DOHH2 (cell line): Measurements from ENCODE around the gene KRTAP12-4.

ENCODE experiments used
- H3F3A ChIP-seq: fragments of 200-600 bp; sonication (generic), shearing (Covaris generic); 2 replicates; pipeline ENCODE4 v1.6.0; 2016; ENCODE audit warnings: antibody characterized with exemption, mild to moderate bottlenecking; ENCODE audit not compliant: control insufficient read depth, insufficient read depth
- H3K27ac ChIP-seq: fragments of 200-600 bp; sonication (generic); 2 replicates; pipeline ENCODE4 v1.5.1; 2014; ENCODE audit warnings: low read depth, mild to moderate bottlenecking, low read length, moderate library complexity
- H3K27me3 ChIP-seq: fragments of 200-600 bp; sonication (generic); 2 replicates; pipeline ENCODE4 v1.6.1; 2014; ENCODE audit warnings: mild to moderate bottlenecking, low read length, mixed read lengths; ENCODE audit not compliant: control insufficient read depth
- H3K36me3 ChIP-seq: fragments of 200-600 bp; sonication (generic); 2 replicates; pipeline ENCODE4 v1.6.1; 2014; ENCODE audit warnings: mild to moderate bottlenecking, low read length, moderate library complexity, mixed read lengths; ENCODE audit not compliant: control insufficient read depth
- H3K4me1 ChIP-seq: fragments of 200-600 bp; sonication (generic); 2 replicates; pipeline ENCODE4 v1.6.1; 2014; ENCODE audit warnings: mild to moderate bottlenecking, low read length, mixed read lengths; ENCODE audit not compliant: control insufficient read depth
- H3K4me2 ChIP-seq: fragments of 200-600 bp; sonication (generic); 2 replicates; pipeline ENCODE4 v1.6.0; 2014; ENCODE audit warnings: mild to moderate bottlenecking, low read length, moderate library complexity
- H3K4me3 ChIP-seq: fragments of 200-600 bp; sonication (generic); 2 replicates; pipeline ENCODE4 v1.5.1; 2014; ENCODE audit warnings: mild to moderate bottlenecking, low read length, mixed read lengths
- H3K79me2 ChIP-seq: fragments of 200-600 bp; sonication (generic); 2 replicates; pipeline ENCODE4 v1.6.1; 2014; ENCODE audit warnings: mild to moderate bottlenecking, low read length, mixed read lengths; ENCODE audit not compliant: control insufficient read depth
- H3K9me2 ChIP-seq: fragments of 200-600 bp; sonication (generic); replicated peaks from 2 replicates; pipeline ENCODE4 v1.6.1; 2014; ENCODE audit warnings: mild to moderate bottlenecking, low read length, mixed read lengths; ENCODE audit not compliant: control insufficient read depth
- H3K9me3 ChIP-seq: fragments of 200-600 bp; sonication (generic); 2 replicates; pipeline ENCODE4 v1.6.1; 2014; ENCODE audit warnings: antibody characterized with exemption, low read length, mixed read lengths; ENCODE audit not compliant: control insufficient read depth, insufficient read depth
- H4K20me1 ChIP-seq: fragments of 200-600 bp; sonication (generic); 2 replicates; pipeline ENCODE4 v1.6.0; 2014; ENCODE audit warnings: low read depth, mild to moderate bottlenecking, antibody characterized with exemption, low read length, moderate library complexity; ENCODE audit not compliant: control insufficient read depth, insufficient read depth
- EZH2phosphoT487 ChIP-seq: fragments of 200-600 bp; sonication (generic); IDR thresholded peaks from 2 replicates; pipeline ENCODE4 v1.6.1; 2017; ENCODE audit warnings: borderline replicate concordance, mild to moderate bottlenecking, antibody characterized with exemption, low read length, moderate library complexity, mixed read lengths
- TF ChIP-seq, protein P1 (sequence below): fragments of 200-600 bp; sonication (generic); IDR thresholded peaks from one replicate; pipeline ENCODE4 v1.5.1; 2014; ENCODE audit warnings: antibody characterized with exemption, mild to moderate bottlenecking, low read depth, low read length; ENCODE audit not compliant: poor library complexity, severe bottlenecking

KRTAP12-4 gene

DNA sequence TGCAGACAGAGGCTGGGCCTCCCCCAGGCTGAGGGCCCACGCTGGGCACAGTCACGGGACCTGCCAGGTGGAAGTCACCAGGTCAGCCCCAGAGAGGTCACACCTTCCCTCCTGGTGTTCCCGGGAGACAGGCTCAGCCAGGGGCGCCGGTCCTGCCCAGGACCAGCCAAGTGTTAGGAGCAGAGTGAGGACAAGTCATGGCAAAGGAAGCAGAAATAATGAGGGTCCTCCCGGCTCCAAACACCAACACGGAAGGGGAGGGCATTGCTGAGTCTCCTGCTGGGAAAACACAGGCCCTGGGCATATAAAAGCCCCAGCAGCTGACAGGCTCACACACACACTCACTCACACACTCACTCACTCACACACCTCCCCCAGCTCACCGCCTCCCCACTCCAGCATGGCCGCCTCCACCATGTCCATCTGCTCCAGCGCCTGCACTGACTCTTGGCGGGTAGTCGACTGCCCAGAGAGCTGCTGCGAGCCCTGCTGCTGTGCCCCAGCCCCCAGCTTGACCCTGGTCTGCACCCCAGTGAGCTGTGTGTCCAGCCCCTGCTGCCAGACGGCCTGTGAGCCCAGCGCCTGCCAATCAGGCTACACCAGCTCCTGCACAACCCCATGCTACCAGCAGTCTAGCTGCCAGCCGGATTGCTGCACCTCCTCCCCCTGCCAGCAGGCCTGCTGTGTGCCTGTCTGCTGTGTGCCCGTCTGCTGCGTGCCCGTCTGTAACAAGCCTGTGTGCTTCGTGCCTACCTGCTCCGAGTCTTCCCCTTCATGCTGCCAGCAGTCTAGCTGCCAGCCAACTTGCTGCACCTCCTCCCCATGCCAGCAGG lies 17.2 kb downstream of the KRTAP12-4 start, which contains the start of gene KRTAP10-10:
TSS of gene KRTAP10-10 (plus strand) at position 339 of the 833 bp plus-strand sequence. CDS start at position 401, 62 bp downstream.
- Histone ChIP-seq H3K79me2 (no peaks in the 10 kb centered on the region), H3K4me1 (no peaks in the 10 kb centered on the region), H3F3A (no peaks in the 10 kb centered on the region), H3K36me3 (no peaks in the 10 kb centered on the region), H3K27me3 (no peaks in the 10 kb centered on the region), H3K27ac (no peak within 1 kb of the TSS), H3K9me3 (peaks cover 2% of the 10 kb centered on the region; the same call in 1 of the 2 replicates), H4K20me1 (no peaks in the 10 kb centered on the region), H3K4me3 (no peak within 1 kb of the TSS), H3K9me2 (no peaks in the 10 kb centered on the region), H3K4me2 (no peak within 1 kb of the TSS)
- TF ChIP-seq, protein P1, sequence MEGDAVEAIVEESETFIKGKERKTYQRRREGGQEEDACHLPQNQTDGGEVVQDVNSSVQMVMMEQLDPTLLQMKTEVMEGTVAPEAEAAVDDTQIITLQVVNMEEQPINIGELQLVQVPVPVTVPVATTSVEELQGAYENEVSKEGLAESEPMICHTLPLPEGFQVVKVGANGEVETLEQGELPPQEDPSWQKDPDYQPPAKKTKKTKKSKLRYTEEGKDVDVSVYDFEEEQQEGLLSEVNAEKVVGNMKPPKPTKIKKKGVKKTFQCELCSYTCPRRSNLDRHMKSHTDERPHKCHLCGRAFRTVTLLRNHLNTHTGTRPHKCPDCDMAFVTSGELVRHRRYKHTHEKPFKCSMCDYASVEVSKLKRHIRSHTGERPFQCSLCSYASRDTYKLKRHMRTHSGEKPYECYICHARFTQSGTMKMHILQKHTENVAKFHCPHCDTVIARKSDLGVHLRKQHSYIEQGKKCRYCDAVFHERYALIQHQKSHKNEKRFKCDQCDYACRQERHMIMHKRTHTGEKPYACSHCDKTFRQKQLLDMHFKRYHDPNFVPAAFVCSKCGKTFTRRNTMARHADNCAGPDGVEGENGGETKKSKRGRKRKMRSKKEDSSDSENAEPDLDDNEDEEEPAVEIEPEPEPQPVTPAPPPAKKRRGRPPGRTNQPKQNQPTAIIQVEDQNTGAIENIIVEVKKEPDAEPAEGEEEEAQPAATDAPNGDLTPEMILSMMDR, result no peak
- TF ChIP-seq EZH2phosphoT487, result no peak

DNA sequence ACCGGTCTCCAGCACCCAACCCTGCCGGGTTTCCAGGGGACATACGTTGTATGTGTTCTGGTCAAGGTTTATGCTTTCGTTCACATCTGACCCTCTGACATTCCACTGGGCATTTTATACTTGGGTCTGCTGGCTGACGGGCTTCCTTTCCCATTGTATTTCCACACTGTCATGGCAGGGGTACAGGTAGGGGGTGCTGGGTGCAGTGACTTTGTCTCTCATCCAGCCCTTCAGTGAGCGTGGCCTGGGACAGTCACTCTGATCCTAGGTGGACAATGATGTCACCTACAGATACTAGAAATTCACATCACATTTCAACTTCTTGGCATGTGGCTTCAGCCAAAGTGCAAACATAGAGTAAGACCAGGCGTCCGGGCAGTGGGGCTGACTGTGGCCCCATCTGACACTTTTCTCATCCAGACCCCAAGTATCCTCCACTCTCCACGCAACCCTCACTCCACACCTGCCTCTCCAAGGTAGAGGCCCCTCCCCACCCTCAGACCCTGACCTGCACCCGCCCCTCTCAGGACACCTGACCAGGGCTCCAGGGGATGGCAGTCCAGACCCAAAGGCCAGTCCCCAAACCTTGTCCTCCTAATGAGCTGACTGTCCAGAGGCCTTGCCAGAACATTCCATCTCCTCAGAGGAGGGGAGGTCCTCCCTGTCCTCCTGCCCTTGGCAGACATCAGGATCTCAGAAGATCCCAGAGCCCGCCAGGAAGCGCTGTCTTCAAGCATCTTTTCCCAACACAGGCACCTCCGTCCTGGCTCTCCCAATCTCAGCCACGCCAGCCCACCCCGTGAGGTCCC lies 18.0 kb downstream of the KRTAP12-4 start:
- no peaks in the 10 kb centered on the region for H3K79me2 ChIP-seq
- H3K4me3 ChIP-seq, result no peak overlapping the region
- no peaks in the 10 kb centered on the region for H3F3A ChIP-seq
- no peaks in the 10 kb centered on the region for H3K9me2 ChIP-seq
- no peaks in the 10 kb centered on the region for H3K4me1 ChIP-seq
- no peaks in the 10 kb centered on the region for H3K36me3 ChIP-seq
- H4K20me1 ChIP-seq, result no peaks in the 10 kb centered on the region
- no peak overlapping the region for H3K27ac ChIP-seq
- TF ChIP-seq, protein P1, result no peak
- TF ChIP-seq EZH2phosphoT487, result no peak
- no peak overlapping the region for H3K4me2 ChIP-seq
- H3K27me3 ChIP-seq, result no peaks in the 10 kb centered on the region
- peaks cover 5% of the 10 kb centered on the region; the same call in 1 of the 2 replicates for H3K9me3 ChIP-seq

DNA sequence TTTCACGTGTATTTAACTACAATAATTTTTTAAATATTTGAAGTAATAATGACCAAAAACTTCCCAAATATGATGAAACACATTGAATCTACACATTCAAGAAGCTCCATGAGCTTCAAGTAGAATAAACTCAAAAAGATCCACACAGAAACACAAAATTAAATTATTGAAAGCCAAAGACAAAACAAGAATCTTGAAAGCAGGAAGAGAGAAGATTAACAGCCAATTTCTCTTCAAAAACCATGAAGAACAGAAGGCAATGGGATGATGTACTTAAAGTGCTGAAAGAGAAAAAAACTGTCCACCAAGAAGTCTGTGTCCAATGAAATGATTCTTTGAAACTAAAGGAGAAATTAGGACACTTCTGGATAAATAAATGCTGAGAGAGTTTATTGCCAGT lies 22.4 kb downstream of the KRTAP12-4 start:
- Histone ChIP-seq H3K9me2 (no peaks in the 10 kb centered on the region), H3K27ac (no peak overlapping the region), H3K9me3 (peaks cover 34% of the 10 kb centered on the region), H3K4me2 (no peak overlapping the region), H3K4me1 (peaks cover 12% of the 10 kb centered on the region), H3K27me3 (no peaks in the 10 kb centered on the region), H3F3A (no peaks in the 10 kb centered on the region), H3K4me3 (no peak overlapping the region), H3K36me3 (no peaks in the 10 kb centered on the region), H4K20me1 (no peaks in the 10 kb centered on the region), H3K79me2 (no peaks in the 10 kb centered on the region)
- TF ChIP-seq, protein P1, result no peak
- TF ChIP-seq EZH2phosphoT487, result no peak
